Ectodermal cell (in vitro differentiated cells): ENCODE measurements around the gene TMPRSS4.

Experiments
- H3K27ac ChIP-seq: 2 replicates; pipeline ENCODE4 v1.7.0; 2013; ENCODE audit warnings: mild to moderate bottlenecking, low read depth, low read length; ENCODE audit not compliant: insufficient read depth, poor library complexity, severe bottlenecking
- H3K27me3 ChIP-seq: 2 replicates; pipeline ENCODE4 v1.7.0; 2013; ENCODE audit warnings: mild to moderate bottlenecking, low read length; ENCODE audit not compliant: insufficient read depth, control insufficient read depth, poor library complexity, severe bottlenecking
- H3K36me3 ChIP-seq: one replicate; pipeline ENCODE4 v1.7.0; 2013; ENCODE audit warnings: low read length; ENCODE audit not compliant: control insufficient read depth, insufficient read depth
- H3K4me1 ChIP-seq: one replicate; pipeline ENCODE4 v1.7.0; 2013; ENCODE audit warnings: low read length; ENCODE audit not compliant: control insufficient read depth, insufficient read depth
- H3K4me3 ChIP-seq: 2 replicates; pipeline ENCODE4 v1.7.0; 2013; ENCODE audit warnings: low read depth, low read length, control low read depth; ENCODE audit not compliant: insufficient read depth
- H3K9me3 ChIP-seq: 2 replicates; pipeline ENCODE4 v1.7.0; 2013; ENCODE audit warnings: mild to moderate bottlenecking, low read length, moderate library complexity; ENCODE audit not compliant: control insufficient read depth
- WGBS, 2 experiments: methylation state at CpG; one replicate each; pipeline ENCODE4 v1.1.7; 2013; ENCODE audit warnings: missing lambda C conversion rate in 2 of 2; 5-methylcytosine and 5-hydroxymethylcytosine counted together

TMPRSS4 gene

GRCh38 chr11:118090545-118091162 lies 13.8 kb downstream of the TMPRSS4 start:
- no peaks in the 10 kb centered on the region for H3K36me3 ChIP-seq
- no peaks in the 10 kb centered on the region for H3K4me1 ChIP-seq
- 78 to 81% methylated on average over 6 of the region's 7 CpGs for WGBS, 2 experiments
- no peaks in the 10 kb centered on the region for H3K9me3 ChIP-seq
- no peaks in the 10 kb centered on the region for H3K27me3 ChIP-seq
- H3K4me3 ChIP-seq, result no peak overlapping the region
- no peak overlapping the region for H3K27ac ChIP-seq

GRCh38 chr11:118091690-118092089 lies 14.8 kb downstream of the TMPRSS4 start:
- no peaks in the 10 kb centered on the region for H3K4me1 ChIP-seq
- no peaks in the 10 kb centered on the region for H3K9me3 ChIP-seq
- no peaks in the 10 kb centered on the region for H3K36me3 ChIP-seq
- WGBS, 2 experiments, result 91 to 94% methylated on average over 6 of the region's 6 CpGs
- no peaks in the 10 kb centered on the region for H3K27me3 ChIP-seq
- H3K27ac ChIP-seq, result no peak overlapping the region
- H3K4me3 ChIP-seq, result no peak overlapping the region

- WGBS, 2 experiments, result 81 to 82% methylated on average over 8 of the region's 8 CpGs
- no peaks in the 10 kb centered on the region for H3K4me1 ChIP-seq
- H3K9me3 ChIP-seq, result no peaks in the 10 kb centered on the region
- no peaks in the 10 kb centered on the region for H3K27me3 ChIP-seq
- H3K27ac ChIP-seq, result no peak overlapping the region
- no peak overlapping the region for H3K4me3 ChIP-seq
- no peaks in the 10 kb centered on the region for H3K36me3 ChIP-seq
Measured at GRCh38 chr11:118092907-118093571, 16.2 kb downstream of the TMPRSS4 start.

GRCh38 chr11:118095493-118095892 lies 18.6 kb downstream of the TMPRSS4 start:
- Histone ChIP-seq H3K36me3 (no peaks in the 10 kb centered on the region), H3K9me3 (no peaks in the 10 kb centered on the region), H3K27me3 (no peaks in the 10 kb centered on the region), H3K4me1 (peaks cover 14% of the 10 kb centered on the region), H3K27ac (no peak overlapping the region), H3K4me3 (no peak overlapping the region)
- WGBS, 2 experiments, result 92 to 93% methylated on average over 4 of the region's 4 CpGs

DNA sequence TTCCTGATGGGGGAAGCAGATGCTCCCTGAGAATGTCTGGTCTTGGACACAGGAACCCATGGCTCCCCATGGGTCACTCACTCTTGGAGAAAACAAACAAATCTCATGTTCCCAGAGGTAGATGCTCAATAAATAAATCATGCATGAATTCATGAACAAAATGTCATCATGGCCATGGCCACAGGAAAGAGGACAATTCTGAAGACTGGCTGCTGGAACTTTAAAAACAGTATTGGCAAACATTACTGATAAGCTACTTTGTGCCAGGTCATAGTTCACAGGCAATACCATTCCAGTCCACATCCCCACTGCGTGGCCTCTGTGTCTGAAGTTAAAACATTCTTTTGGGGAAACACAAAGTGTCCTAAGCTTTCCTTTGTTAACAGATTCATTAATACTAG lies 19.1 kb downstream of the TMPRSS4 start:
- Histone ChIP-seq H3K36me3 (no peaks in the 10 kb centered on the region), H3K4me1 (peaks cover 14% of the 10 kb centered on the region), H3K4me3 (no peak overlapping the region), H3K27me3 (no peaks in the 10 kb centered on the region), H3K9me3 (no peaks in the 10 kb centered on the region), H3K27ac (no peak overlapping the region)
- WGBS, 2 experiments, result 87 to 100% methylated on average over 1 of the region's 1 CpG

- Histone ChIP-seq H3K4me1 (peaks cover 14% of the 10 kb centered on the region), H3K36me3 (no peaks in the 10 kb centered on the region), H3K4me3 (no peak overlapping the region), H3K9me3 (no peaks in the 10 kb centered on the region), H3K27me3 (no peaks in the 10 kb centered on the region), H3K27ac (no peak overlapping the region)
- WGBS, 2 experiments, result 50 to 64% methylated on average over 11 of the region's 11 CpGs
Measured at GRCh38 chr11:118098996-118099837, 22.3 kb downstream of the TMPRSS4 start.

DNA sequence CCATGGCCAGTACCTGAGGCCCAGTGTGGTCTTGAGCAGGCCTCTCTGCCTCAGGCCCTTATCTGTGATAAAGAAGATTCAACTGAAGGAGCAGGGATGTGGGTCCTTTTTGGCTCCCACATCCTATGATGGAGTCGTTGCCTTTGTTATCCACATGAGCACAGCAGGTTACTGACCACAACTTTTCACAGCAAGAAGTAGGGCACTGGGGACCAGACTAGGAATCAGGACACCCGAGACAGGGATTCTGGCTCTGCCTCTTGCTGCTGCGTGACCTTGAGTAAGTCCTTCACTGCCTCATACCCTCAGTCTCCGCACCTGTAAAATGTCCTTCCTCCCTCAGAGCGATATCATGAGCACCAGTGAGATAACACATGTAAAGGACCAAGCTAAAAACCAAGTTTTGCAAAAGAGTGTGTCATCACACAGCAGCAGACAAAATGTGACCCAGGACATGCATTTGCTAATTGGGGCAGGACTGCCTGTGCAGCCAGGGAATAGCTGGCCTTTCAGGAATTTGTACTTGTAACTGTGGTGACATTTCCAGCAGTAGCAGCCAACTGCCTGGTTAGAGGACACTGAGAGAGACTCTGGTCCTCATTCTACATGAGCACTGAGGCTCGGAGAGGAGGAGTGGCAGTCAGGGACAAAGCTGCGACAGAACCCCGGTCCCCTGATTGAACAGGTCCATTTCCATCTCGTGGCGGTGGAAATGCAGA lies 23.1 kb downstream of the TMPRSS4 start:
- Histone ChIP-seq H3K4me3 (no peak overlapping the region), H3K4me1 (peaks cover 14% of the 10 kb centered on the region), H3K27ac (no peak overlapping the region), H3K27me3 (no peaks in the 10 kb centered on the region), H3K36me3 (no peaks in the 10 kb centered on the region), H3K9me3 (no peaks in the 10 kb centered on the region)
- WGBS, 2 experiments, result 78% methylated on average over 10 of the region's 10 CpGs

DNA sequence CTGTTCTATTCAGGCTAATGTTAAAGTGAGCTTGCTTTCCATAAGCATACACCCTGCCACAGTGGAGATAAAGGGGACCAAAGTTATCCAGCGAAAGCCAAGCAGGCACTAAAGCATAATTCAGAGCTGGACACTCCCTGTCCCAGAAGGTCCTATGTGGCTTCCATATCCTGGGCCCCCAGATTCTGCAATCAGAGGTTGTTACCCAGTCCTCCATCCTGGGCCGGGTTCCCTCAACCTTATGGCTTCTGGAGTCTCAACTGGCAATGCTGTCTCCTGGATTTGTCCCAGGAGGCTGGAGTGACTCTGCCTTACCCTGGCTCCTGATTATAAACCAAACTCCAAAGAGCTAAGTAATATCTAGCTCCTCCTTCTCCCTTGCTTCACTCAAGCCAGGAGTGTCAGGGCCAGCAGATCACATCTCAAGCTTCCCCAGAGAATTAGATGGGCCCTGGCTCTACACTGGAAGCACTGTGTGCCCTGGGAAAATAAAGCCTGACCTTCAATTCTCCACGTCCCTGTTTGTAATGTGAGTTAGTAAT lies 23.9 kb downstream of the TMPRSS4 start:
- WGBS, 2 experiments, result 90 to 91% methylated on average over 3 of the region's 3 CpGs
- H3K36me3 ChIP-seq, result no peaks in the 10 kb centered on the region
- H3K27ac ChIP-seq, result no peak overlapping the region
- no peaks in the 10 kb centered on the region for H3K27me3 ChIP-seq
- no peak overlapping the region for H3K4me3 ChIP-seq
- no peaks in the 10 kb centered on the region for H3K9me3 ChIP-seq
- peaks cover 14% of the 10 kb centered on the region for H3K4me1 ChIP-seq

DNA sequence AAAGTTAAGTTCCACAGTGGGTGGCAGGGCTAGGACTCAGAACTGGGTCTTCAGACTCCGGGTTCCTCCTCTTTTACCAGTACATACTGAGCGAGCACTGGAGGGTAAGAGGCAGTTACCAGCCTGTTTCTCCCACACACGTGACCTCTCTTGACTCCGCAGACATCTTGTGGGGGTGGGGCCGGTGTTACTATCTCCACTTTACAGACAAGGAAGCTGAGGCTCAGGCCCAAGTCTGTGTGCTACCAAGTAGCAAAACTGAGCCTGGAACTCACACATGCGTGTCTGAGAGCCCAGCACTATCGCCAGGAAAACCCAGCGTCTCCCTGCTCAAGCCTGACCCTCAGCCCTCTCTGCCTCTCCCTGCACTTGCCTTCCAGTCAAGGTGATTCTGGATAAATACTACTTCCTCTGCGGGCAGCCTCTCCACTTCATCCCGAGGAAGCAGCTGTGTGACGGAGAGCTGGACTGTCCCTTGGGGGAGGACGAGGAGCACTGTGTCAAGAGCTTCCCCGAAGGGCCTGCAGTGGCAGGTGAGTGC lies 25.9 kb downstream of the TMPRSS4 start:
- Histone ChIP-seq H3K27ac (no peak overlapping the region), H3K4me3 (no peak overlapping the region), H3K36me3 (no peaks in the 10 kb centered on the region), H3K4me1 (peaks cover 14% of the 10 kb centered on the region), H3K27me3 (no peaks in the 10 kb centered on the region), H3K9me3 (no peaks in the 10 kb centered on the region)
- 84 to 87% methylated on average over 13 of the region's 13 CpGs for WGBS, 2 experiments
